Ovary (tissue), 3 donors: ENCODE measurements around the gene RPS6KB2.

Source experiments
- EP300 ChIP-seq: sonication (generic); formaldehyde crosslinking; IDR thresholded peaks from one replicate; pipeline ENCODE4 v1.6.1; 2017; ENCODE audit warnings: antibody characterized with exemption
- TF ChIP-seq, protein P1 (sequence below), 3 donors: fragments of 450-650 bp in 2 of 3; fragments of 200-600 bp in 1 of 3; IDR thresholded peaks; one replicate each; pipeline versions ENCODE4 v1.5.1 to v1.8.0; 2016 to 2022; ENCODE audit warnings: antibody characterized with exemption in 3 of 3, mild to moderate bottlenecking in 1 of 3
- donor health status: DM: no; HTN: no; CAD: no.

DNA sequence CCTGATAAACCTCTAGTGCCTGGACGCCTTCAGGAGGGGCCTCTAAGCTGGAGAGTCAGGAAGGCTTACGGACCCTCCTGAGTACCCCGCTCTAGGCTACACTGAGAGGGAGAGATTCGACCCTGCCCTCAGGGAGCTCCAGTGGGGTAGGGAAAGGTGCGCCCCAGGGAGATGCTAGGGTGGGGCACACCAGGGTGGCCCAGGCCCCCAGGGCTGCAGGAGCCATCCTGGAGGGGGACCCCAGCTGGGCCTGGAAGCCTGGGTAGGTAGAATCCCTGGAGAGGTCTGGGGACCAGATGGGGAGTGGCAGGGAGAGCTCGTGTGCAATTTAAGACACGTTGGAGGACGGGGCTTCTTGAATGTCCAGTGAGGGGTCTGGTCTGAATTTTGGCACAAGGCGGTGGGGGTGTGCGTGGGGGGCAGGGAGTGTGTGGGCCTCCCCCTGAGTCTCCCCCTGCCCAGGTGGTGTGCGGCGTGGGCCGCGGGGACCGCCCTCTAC is 8.1 kb upstream of the RPS6KB2 start:
- TF ChIP-seq, protein P1, sequence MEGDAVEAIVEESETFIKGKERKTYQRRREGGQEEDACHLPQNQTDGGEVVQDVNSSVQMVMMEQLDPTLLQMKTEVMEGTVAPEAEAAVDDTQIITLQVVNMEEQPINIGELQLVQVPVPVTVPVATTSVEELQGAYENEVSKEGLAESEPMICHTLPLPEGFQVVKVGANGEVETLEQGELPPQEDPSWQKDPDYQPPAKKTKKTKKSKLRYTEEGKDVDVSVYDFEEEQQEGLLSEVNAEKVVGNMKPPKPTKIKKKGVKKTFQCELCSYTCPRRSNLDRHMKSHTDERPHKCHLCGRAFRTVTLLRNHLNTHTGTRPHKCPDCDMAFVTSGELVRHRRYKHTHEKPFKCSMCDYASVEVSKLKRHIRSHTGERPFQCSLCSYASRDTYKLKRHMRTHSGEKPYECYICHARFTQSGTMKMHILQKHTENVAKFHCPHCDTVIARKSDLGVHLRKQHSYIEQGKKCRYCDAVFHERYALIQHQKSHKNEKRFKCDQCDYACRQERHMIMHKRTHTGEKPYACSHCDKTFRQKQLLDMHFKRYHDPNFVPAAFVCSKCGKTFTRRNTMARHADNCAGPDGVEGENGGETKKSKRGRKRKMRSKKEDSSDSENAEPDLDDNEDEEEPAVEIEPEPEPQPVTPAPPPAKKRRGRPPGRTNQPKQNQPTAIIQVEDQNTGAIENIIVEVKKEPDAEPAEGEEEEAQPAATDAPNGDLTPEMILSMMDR (IDR thresholded peaks at IDR 0.05), result no peak
- TF ChIP-seq EP300, result no peak
